Keratinocyte (primary cell): ENCODE measurements around the gene ITGAE.

ENCODE experiments used
- EZH2 ChIP-seq: IDR thresholded peaks from one replicate; pipeline ENCODE4 v1.6.1; 2012; ENCODE audit warnings: inconsistent platforms, mild to moderate bottlenecking, low read length, moderate library complexity
- TF ChIP-seq, protein P1 (sequence below), 3 experiments: IDR thresholded peaks in 1 of 3; conservative IDR thresholded peaks in 1 of 3; optimal IDR thresholded peaks in 1 of 3; 2 replicates in 2 of 3; 3 replicates in 1 of 3; pipeline versions ENCODE3 to v1.5.1; 2011; ENCODE audit warnings: low read length in 3 of 3, mild to moderate bottlenecking in 3 of 3, moderate library complexity in 2 of 3, control low read depth in 1 of 3, inconsistent platforms in 1 of 3; ENCODE audit not compliant: insufficient read depth in 2 of 3; ENCODE audit errors: extremely low read depth in 1 of 3

DNA sequence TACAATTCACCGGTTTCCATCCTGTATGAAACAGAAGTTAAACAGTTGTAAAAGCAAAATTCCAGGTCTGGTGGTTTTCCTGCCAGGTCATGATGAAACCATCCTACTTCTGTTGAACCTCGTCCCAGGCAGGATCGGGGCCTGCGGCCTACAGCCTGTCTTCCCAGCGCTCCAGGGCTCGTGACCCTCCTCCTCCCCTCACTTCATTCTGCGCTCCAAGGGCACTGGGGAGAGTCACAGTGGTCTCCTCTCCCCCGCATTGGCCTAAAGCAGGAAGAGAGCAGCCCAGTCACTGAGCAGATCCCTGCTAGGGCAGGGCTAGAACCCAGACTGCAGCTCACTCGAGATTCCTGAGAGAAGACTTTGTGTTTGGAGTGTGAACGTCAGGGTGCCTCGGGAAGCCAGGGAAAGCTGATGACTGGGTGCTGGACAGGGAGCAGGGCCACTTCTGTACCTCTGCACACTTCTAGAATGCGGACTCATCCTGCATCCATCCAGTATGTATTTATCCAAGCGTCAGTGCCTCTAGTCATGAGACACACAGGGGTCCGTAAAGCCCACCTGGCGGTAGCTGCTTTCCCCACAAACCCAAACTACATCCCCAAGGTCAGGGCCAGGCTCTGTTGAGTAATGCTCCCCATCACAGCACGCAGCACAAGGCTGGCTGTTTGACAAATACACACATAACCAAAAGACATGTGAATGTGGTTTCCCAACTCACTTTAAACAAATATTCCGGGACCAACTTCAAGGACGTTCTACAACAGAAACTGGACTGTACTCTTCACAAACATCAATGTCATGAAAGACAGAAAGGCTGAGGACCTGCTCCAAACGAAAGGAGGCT, 1.7 kb upstream of the ITGAE start:
- TF ChIP-seq, protein P1, sequence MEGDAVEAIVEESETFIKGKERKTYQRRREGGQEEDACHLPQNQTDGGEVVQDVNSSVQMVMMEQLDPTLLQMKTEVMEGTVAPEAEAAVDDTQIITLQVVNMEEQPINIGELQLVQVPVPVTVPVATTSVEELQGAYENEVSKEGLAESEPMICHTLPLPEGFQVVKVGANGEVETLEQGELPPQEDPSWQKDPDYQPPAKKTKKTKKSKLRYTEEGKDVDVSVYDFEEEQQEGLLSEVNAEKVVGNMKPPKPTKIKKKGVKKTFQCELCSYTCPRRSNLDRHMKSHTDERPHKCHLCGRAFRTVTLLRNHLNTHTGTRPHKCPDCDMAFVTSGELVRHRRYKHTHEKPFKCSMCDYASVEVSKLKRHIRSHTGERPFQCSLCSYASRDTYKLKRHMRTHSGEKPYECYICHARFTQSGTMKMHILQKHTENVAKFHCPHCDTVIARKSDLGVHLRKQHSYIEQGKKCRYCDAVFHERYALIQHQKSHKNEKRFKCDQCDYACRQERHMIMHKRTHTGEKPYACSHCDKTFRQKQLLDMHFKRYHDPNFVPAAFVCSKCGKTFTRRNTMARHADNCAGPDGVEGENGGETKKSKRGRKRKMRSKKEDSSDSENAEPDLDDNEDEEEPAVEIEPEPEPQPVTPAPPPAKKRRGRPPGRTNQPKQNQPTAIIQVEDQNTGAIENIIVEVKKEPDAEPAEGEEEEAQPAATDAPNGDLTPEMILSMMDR (optimal IDR thresholded peaks at IDR 0.05 in 1 of 3, IDR thresholded peaks at IDR 0.05 in 1 of 3, conservative IDR thresholded peaks at IDR 0.05 in 1 of 3; ENCODE audit: extremely low read depth in 1 of 3, insufficient read depth in 2 of 3, low read length in 3 of 3), result no peak
- no peak for TF ChIP-seq EZH2
